Superior temporal gyrus (tissue), 1 donor: ENCODE data around the gene SLC1A7.
A peak's percentile ranks its signal among the peaks of the same experiment; 100 is the strongest.
"Not testable (repeated sequence)": the region's sequence is repeated elsewhere in the genome, so short reads cannot be mapped to it uniquely, and the experiment has no call there.

Source experiments
- DNase-seq: peaks from one replicate; pipeline ENCODE4 v3.0.0-alpha.2; 2016; ENCODE audit errors: extremely low spot score

The SLC1A7 gene

DNA sequence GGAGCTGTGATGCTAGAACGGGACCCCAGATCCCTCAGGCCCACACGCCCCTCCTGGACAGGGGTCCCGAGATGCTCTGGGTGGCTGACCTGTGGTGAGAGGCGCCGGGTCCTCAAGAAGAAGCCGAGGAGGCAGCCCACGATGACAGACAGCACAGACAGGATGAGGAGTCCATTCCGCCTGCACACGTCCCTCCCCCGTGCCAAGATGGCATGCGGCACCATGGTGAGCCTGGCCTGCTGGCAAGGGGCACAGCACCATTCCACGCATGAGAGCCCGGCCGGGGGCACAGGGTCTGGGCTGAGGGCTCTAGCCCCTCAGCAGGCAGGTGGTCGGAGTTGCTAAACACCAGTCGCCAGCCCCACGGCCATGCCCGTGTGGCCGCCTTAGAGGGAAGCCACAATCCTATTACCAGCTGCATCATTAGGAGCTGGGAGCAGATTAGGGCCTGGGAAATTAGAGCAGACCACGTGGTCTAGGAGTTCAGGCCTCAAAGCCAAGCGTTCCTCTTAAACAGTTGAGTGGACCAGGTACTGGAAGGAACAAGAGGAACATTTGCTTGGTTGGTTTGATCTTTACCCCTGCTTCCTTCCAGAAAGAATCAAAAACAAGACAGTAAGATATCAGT is at the start of gene SLC1A7:
Gene SLC1A7 (minus strand): TSS at position 413 of the 628 bp plus-strand sequence. CDS start 189 bp downstream, at position 224.
- DNase-seq: no peak

GRCh38 chr1:53190210-53190611 is 47.8 kb upstream of the SLC1A7 start:
- DNase-seq: no peak

- no peak for DNase-seq
These were observed 46.6 kb upstream of the SLC1A7 start for GRCh38 chr1:53189061-53189460.

- DNase-seq: no peak
These were observed 45.7 kb upstream of the SLC1A7 start for GRCh38 chr1:53188099-53188498.

DNA sequence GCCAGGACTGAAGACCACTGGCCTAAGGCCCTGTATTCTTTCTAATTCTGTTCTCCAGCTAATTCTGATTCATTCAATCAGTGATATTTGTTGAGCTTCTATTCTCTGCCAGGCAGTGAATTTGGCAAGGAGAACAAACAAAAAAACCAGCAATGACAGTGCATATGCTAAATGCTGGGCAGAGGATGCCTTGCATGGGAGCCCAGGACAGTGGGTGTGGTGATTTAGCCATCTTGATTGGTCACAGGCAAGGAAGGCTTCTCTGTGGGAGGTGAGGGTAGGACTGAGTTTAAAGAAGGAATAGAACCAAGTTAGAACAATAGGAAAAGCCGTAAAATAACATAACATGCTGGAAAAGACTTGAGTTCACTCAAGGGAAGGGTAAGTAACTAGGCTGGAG is 45.0 kb upstream of the SLC1A7 start:
- DNase-seq: no peak

DNA sequence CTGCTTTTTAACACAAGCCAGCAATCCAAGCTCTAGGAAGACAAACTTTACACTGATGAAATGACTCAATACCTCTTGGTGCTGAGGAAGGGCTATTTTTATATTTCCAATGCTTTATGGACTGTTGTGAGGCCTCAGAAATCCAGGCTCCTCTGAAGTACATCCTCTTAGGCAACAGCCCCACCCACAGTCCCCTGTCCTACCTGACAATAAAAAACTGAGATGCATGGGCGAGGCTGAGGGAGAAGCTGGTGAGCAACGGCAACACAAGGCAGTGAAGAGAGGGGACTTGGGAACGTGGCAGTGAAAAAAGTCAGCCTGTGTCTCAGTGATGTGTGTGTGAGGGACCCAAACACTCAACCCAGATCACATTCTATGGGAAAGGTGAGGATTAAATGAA is 44.1 kb upstream of the SLC1A7 start:
- no peak for DNase-seq

- not testable (repeated sequence) for DNase-seq
These were observed 43.5 kb upstream of the SLC1A7 start for GRCh38 chr1:53185955-53186297.

GRCh38 chr1:53183095-53183990 is 40.9 kb upstream of the SLC1A7 start:
- DNase-seq: no peak

- DNase-seq: no peak
These were observed 40.3 kb upstream of the SLC1A7 start for GRCh38 chr1:53182716-53183094.

- peak; percentile 91 for DNase-seq
These were observed 39.7 kb upstream of the SLC1A7 start for GRCh38 chr1:53182111-53182593.

GRCh38 chr1:53180951-53181350 is 38.5 kb upstream of the SLC1A7 start:
- DNase-seq: no peak

DNA sequence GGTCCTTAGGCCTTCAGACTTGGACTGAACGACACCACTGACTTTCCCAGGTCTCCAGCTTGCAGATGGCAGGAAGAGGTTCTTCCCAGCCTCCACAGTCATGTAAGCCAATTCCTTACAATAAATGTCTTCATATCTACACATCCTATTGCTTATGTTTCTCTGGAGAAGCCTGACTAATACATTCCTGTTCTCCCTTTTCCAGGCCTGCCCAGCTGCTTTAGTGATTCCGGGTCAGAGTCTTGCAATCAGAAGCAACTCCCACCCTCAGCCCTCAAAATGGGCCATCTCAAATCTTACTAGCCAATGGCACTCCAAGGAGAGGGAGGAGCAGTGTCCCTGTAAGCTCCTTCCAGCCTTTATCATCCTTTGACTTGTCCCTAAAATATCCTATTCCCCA is 37.8 kb upstream of the SLC1A7 start:
- DNase-seq: no peak

- DNase-seq: no peak
These were observed 34.2 kb upstream of the SLC1A7 start for GRCh38 chr1:53176452-53177208.

GRCh38 chr1:53174971-53175913 is 32.8 kb upstream of the SLC1A7 start:
- no peak for DNase-seq

GRCh38 chr1:53172426-53173128 is 30.1 kb upstream of the SLC1A7 start:
- no peak for DNase-seq

GRCh38 chr1:53166912-53167311 is 24.5 kb upstream of the SLC1A7 start:
- no peak for DNase-seq

GRCh38 chr1:53166366-53166765 is 23.9 kb upstream of the SLC1A7 start:
- no peak for DNase-seq

DNA sequence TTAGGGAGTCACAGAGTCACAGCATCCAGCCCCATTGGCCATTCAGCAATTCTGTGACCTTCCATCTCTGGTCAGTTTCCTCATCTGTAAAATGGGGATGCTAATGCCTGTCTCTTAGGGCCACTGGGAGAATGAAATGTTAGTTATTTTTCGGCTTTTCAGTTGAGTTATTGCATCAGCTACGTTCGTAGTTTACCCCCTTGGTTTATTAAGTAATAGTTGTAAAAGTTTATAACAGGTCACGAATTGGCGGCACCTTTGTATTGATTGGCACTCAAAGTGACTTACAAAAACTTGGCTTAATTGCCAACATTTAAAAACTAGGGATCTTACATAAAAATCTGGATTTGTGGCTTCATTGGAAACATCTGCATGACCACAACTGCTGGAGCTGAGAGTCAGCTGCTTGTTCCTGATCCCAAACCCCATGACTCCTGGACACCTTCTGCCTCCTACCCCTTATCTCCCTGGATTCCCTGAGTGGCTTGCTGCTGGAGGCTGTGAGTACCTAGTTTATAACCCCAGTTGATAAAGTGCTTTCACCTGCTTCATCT is 23.0 kb upstream of the SLC1A7 start:
- no peak for DNase-seq

DNA sequence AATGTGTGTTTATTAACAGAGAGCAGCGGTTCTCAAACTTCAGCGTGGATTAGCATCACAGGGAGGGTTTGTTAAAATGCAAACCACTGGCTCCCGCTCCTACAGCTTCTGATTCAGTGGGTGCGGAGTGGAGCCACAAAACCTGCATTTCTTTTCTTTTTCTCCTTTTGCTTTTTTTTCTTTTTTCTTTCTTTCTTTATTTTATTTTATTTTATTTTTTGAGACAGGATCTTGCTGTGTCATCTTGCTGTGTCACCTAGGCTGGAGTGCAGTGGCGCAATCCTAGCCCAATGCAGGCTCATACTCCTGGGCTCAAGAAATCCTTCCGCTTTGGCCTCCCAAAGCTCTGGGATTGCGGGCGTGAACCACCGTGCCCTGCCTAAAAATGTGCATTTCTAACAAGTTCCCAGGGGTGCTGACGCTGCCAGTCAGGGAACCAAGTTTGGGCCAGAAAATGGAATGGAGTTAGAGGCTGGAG is 20.9 kb upstream of the SLC1A7 start:
- DNase-seq: no peak

DNA sequence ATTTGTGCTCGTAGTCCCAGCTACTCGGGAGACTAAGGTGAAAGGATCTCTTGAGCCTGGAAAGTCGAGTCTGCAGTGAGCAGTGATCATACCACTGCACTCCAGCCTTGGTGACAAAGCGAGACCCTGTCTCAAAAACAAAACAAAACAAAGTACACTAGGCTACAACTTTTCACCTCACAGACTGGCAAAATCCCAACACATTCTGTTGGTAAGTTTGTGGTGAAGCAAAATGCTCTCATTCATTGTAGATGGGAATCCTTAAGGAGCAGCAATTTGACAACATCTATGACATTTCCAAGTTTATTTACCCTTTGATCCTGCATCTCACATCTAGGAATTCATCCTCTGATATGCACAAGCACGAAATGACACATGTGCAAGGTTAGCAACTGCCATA is 20.2 kb upstream of the SLC1A7 start:
- no peak for DNase-seq
